Umbilical cord (tissue), 2 donors: ENCODE data around the gene SLC13A2. TPM values are rescaled to one million over a fixed set of nuclear protein-coding genes. Genes with fewer than 3 reads are reported as not detected.

ENCODE experiments used
- DNase-seq: peaks from one replicate; pipeline ENCODE4 v3.0.0-alpha.2; 2015; ENCODE audit warnings: low spot score
- total RNA-seq: library from RNA; depleted of rRNA; stranded (reverse); fragments of >200 nt; gene quantifications from one replicate; pipeline ENCODE4 v1.2.3, GENCODE V29; 2014; ENCODE audit warnings: low replicate concordance; ENCODE audit not compliant: insufficient read depth

The SLC13A2 gene
- total RNA-seq, 1 donor from 2014 or later: 0.72 TPM

- no peak for DNase-seq
Measured at GRCh38 chr17:28532050-28532960, 58.9 kb downstream of the SLC13A2 start.

GRCh38 chr17:28533091-28533807 is 59.8 kb downstream of the SLC13A2 start:
- no peak for DNase-seq

GRCh38 chr17:28534740-28535375 is 61.4 kb downstream of the SLC13A2 start:
- no peak for DNase-seq

DNA sequence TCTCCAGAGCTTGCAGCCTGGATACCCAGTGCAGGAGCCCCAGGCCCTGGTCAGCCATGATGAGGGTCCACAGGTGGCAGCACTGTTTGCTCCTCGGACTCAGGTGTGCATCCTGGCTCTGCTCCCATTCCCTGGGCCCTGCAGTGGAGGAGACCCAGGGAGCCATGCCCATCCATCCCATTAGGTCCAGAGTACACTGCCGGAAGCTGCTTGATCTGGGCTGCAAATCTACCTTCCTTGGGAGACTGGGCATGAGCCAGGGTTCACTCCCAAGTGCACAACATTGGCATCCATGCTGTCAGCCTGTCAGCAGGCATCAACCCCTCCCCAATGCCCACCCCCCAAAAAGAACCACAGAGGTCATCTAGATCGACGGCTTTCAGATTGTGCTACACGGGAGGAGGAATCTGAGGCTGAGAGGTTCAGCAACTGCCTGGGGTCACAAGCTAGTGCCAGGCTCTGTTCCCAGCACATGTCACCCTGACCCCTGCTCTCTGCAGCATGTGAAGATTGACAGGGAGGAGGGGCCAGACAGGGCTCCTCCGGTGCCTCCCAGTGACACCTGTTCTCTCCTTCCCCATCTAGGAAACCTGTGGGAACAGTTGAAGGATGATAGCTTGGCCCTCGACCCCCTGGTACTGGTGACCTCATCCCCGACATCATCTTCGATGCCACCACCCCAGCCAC is 63.2 kb downstream of the SLC13A2 start:
- DNase-seq: no peak

GRCh38 chr17:28537219-28537610 is 63.8 kb downstream of the SLC13A2 start:
- DNase-seq: no peak

DNA sequence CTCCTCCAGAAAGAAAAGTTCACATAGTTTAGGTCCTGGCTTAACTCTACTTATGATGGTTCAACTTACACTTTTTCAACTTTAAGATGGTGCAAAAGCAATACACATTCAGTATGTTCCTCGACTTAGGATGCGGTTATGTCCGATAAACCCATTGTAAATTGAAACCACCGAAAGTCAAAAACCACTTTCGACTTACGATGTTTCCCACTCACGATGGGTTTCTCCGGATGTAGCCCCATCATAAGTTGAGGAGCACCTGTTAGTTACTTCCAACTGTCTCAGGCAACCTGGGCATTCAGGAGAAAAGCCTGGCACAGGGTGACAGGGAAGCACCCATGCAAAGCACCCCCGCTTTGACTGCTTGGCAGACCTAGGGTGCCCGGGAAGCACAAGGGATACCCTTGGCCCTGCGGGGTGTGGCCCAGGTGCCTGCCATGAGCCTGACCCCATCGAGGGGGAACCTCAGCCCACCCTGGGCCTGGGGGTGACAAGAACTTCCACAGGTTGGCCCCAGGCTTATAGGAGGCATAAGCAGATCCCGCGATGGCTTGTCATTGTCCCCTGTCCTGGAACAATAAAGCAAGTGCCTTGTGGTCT is 65.0 kb downstream of the SLC13A2 start:
- no peak for DNase-seq

- no peak for DNase-seq
Measured at GRCh38 chr17:28540231-28540630, 66.8 kb downstream of the SLC13A2 start.

DNA sequence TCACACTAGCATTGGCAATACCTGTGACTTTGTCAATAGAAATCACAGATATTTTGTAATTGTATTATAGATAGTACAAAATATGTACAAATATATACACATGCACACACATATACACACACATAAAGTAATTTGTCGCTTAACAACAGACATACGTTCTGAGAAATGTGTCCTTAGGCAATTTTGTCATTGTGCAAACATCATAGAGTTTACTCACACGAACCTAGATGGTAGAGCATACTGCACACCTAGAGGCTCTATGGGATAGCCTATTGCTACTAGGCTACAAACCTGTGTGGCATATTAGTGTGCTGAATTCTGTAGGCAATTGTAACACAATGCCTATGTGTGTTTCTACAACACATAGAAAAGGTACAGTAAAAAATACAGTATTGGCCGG is 68.0 kb downstream of the SLC13A2 start:
- DNase-seq: no peak

DNA sequence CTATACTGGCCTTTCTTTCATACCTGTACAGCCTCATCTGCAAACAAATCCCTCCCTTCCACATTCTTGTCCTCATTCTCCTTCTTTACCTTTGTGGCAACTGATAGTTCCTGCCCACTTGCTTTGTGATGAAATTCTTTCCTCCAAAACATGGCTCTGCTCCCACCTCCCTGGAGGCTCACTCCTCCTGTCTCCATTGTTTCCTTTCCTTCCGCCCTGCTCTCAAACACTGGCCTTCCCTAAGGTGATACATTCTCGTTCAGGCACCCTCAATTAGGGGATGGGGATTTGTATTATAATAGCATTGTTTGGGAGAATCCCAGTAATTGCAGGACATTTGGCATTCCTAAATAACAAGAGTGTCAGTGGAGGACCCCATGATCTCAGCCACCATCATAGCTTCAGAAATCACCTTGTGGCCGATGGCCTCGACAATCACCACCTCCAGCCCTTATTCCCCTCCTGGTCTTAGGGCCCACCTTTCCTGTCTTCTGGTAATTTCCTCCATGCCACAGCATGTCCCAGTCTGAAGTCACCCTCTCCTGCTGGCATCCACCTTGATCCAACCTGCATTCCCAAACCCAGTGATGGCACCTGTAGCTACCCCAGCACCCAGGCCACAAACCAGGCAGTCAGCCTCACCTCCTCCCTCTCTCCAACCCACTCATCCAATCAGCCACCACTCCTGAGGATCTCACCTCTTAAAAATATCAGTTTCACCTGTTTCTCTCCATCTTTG is 71.1 kb downstream of the SLC13A2 start:
- DNase-seq: no peak

DNA sequence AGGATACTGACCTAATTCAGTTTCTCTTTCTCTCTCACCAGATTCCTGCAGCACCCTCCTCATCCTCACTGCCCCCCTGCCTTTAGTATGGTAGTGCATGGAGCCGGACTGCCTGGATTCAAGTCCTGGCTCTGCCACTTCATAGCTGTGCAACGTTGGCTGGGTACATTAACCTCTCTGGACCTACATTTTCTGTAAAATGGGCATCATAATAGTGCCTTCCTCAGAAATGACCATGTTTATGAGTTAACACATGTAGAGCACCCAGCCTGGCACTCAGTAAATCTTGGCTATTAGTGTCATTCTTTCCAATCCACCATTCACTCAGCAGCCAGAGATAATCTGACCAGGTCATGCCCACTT is 71.7 kb downstream of the SLC13A2 start:
- DNase-seq: no peak

- peak; percentile 22 for DNase-seq
Measured at GRCh38 chr17:28545787-28546415, 72.5 kb downstream of the SLC13A2 start.

DNA sequence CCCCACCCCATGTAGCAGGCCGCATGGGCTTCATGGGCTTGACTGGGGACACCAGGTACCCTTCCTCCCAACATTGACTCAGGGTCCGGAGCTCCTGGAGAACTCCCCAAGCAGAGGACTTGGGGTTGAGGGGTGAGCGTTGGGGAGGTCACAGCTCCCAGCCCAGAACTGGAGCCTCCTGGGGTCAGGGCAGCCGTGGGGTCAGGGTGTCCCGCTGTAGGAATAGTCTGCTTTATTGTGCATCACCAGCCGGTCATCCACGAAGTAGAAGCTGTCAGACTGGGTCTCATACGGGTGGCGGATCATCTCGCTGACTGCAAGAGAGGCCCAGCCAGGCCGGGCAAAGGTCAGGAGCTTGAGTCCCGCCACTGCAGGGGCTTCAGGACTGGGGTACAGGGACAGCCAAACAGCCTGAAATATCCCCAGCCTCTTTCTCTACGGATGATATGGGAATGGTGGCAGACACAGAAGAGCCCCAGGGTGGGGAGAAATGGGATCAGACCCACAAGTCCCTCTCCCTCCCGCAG is 73.7 kb downstream of the SLC13A2 start:
- no peak for DNase-seq

Other genes with a start within 250 kb of the SLC13A2 start
- gene TMEM97, start 154.4 kb upstream of the SLC13A2 start, total RNA-seq: 20.9 TPM
- gene IFT20, start 138.2 kb upstream of the SLC13A2 start, total RNA-seq: 85.0 TPM
- 36.8 TPM for gene TNFAIP1, start 137.9 kb upstream of the SLC13A2 start, total RNA-seq
- 27.2 TPM for gene POLDIP2, start 116.1 kb upstream of the SLC13A2 start, total RNA-seq
- not detected for gene SEBOX, start 108.4 kb upstream of the SLC13A2 start, total RNA-seq
- 8.7 TPM for gene VTN, start 103.3 kb upstream of the SLC13A2 start, total RNA-seq
- 9.4 TPM for gene SARM1, start 102.0 kb upstream of the SLC13A2 start, total RNA-seq
- gene SLC46A1, start 67.4 kb upstream of the SLC13A2 start, total RNA-seq: 7.7 TPM
- gene FOXN1, start 32.7 kb downstream of the SLC13A2 start, total RNA-seq: not detected
- 26.2 TPM for gene UNC119, start 79.0 kb downstream of the SLC13A2 start, total RNA-seq
- gene PIGS, start 97.9 kb downstream of the SLC13A2 start, total RNA-seq: 14.2 TPM
- gene ALDOC, start 103.3 kb downstream of the SLC13A2 start, total RNA-seq: 26.2 TPM
- gene SPAG5, start 125.4 kb downstream of the SLC13A2 start, total RNA-seq: 18.8 TPM
- 15.2 TPM for gene RSKR, start 140.5 kb downstream of the SLC13A2 start, total RNA-seq
- gene BLTP2, start 171.5 kb downstream of the SLC13A2 start, total RNA-seq: 63.3 TPM
- 44.8 TPM for gene SDF2, start 188.3 kb downstream of the SLC13A2 start, total RNA-seq
- 40.4 TPM for gene SUPT6H, start 188.6 kb downstream of the SLC13A2 start, total RNA-seq
- 18.1 TPM for gene PROCA1, start 238.2 kb downstream of the SLC13A2 start, total RNA-seq
- gene RAB34, start 244.2 kb downstream of the SLC13A2 start, total RNA-seq: 149 TPM
- gene RPL23A, start 246.3 kb downstream of the SLC13A2 start, total RNA-seq: 698 TPM